HCT116 (cell line): ENCODE data around the gene ZBTB20. TPM values are rescaled to one million over a fixed set of nuclear protein-coding genes. Genes with fewer than 3 reads are reported as not detected.

Experiments used
- ATAC-seq: fragments of 200-7000 bp; cut with Tn5 transposase; 2 replicates; pipeline ENCODE4 v1.9.1; 2020; ENCODE audit warnings: mild to moderate bottlenecking, moderate library complexity
- BruUV-seq: library from RNA; stranded (reverse); fragments of 400-500 nt; replicated peaks from 2 replicates; lab custom pipeline; 2021; lab: Mats Ljungman, UMichigan
- CTCF ChIA-PET: fragments of 300-600 bp; sonication (Branson Sonifier 250); formaldehyde crosslinking; loops from one replicate; lab custom pipeline; 2021; ENCODE audit warnings: antibody characterized with exemption; lab: Charles Lee
- POLR2A ChIA-PET: fragments of 300-600, 350-600 bp; sonication (Branson Sonifier 250); formaldehyde crosslinking; loops from one replicate; lab custom pipeline; 2021; ENCODE audit warnings: antibody characterized with exemption; lab: Charles Lee
- RAD21 ChIA-PET, 2 experiments: fragments of 300-600 bp; sonication (Branson Sonifier 250); formaldehyde crosslinking; loops; one replicate each; lab custom pipeline; 2023; ENCODE audit warnings: low total read pairs in 2 of 2; ENCODE audit not compliant: uncharacterized antibody in 2 of 2, unreplicated experiment in 2 of 2, low non-redundant PET in 1 of 2; lab: Charles Lee
- DNase-seq: peaks from one replicate; pipeline ENCODE4 v3.0.0-alpha.2; 2010; ENCODE audit warnings: low read depth, low spot score
- H2AFZ ChIP-seq: fragments of 200-600 bp; shearing (Covaris generic), sonication (generic); 2 replicates; pipeline ENCODE4 v1.6.1; 2017; ENCODE audit warnings: low read depth, mixed run types, mixed read lengths, antibody characterized with exemption, low read length; ENCODE audit not compliant: poor library complexity, severe bottlenecking
- H3K27ac ChIP-seq: 2 replicates; pipeline ENCODE4 v1.5.1; 2012; ENCODE audit warnings: low read depth, low read length
- H3K27me3 ChIP-seq: fragments of 200-600 bp; sonication (generic); 2 replicates; pipeline ENCODE4 v1.6.1; 2016; ENCODE audit warnings: mixed run types, low read length, mixed read lengths; ENCODE audit not compliant: insufficient read depth
- H3K36me3 ChIP-seq, 2 experiments: fragments of 200-500 bp in 1 of 2; fragments of 200-600 bp in 1 of 2; sonication (Bioruptor generic) in 1 of 2; sonication (generic) in 1 of 2; 2 replicates each; pipeline versions ENCODE4 v1.5.1 to v1.6.1; 2014 to 2016; ENCODE audit warnings: low read length in 2 of 2, inconsistent platforms in 1 of 2, mixed read lengths in 1 of 2, mixed run types in 1 of 2; ENCODE audit not compliant: insufficient read depth in 2 of 2, control insufficient read depth in 1 of 2
- H3K4me1 ChIP-seq, 2 experiments: fragments of 200-600 bp in 1 of 2; sonication (generic) in 1 of 2; 2 replicates each; pipeline versions ENCODE4 v1.5.1 to v1.6.1; 2012 to 2017; ENCODE audit warnings: low read length in 2 of 2, inconsistent platforms in 1 of 2, mild to moderate bottlenecking in 1 of 2, mixed read lengths in 1 of 2, mixed run types in 1 of 2, moderate library complexity in 1 of 2; ENCODE audit not compliant: insufficient read depth in 2 of 2, control insufficient read depth in 1 of 2
- H3K4me2 ChIP-seq: fragments of 200-600 bp; sonication (generic); 2 replicates; pipeline ENCODE4 v1.6.1; 2017; ENCODE audit warnings: mixed run types, low read length, mixed read lengths
- H3K4me3 ChIP-seq, 2 experiments: fragments of 200-600 bp in 1 of 2; sonication (generic) in 1 of 2; replicated peaks in 1 of 2; 2 replicates each; pipeline ENCODE4 v1.5.1; 2011 to 2016; ENCODE audit warnings: low read length in 2 of 2, control low read depth in 1 of 2, low read depth in 1 of 2, mild to moderate bottlenecking in 1 of 2, mixed read lengths in 1 of 2, mixed run types in 1 of 2
- H3K79me2 ChIP-seq: fragments of 200-600 bp; sonication (generic); 2 replicates; pipeline ENCODE4 v1.6.1; 2017; ENCODE audit warnings: mild to moderate bottlenecking, mixed run types, low read length, moderate library complexity, mixed read lengths; ENCODE audit not compliant: insufficient read depth
- H3K9ac ChIP-seq: fragments of 200-600 bp; sonication (generic); 2 replicates; pipeline ENCODE4 v1.6.1; 2016; ENCODE audit warnings: low read length, mixed read lengths
- H3K9me2 ChIP-seq: fragments of 200-600 bp; sonication (generic), shearing (Covaris generic); 2 replicates; pipeline ENCODE4 v1.6.1; 2017; ENCODE audit warnings: mixed run types, mild to moderate bottlenecking, moderate library complexity; ENCODE audit not compliant: insufficient read depth
- H3K9me3 ChIP-seq, 2 experiments: fragments of 200-500 bp in 1 of 2; fragments of 200-600 bp in 1 of 2; sonication (Bioruptor generic) in 1 of 2; sonication (generic) in 1 of 2; 2 replicates each; pipeline ENCODE4 v1.6.1; 2014 to 2017; ENCODE audit warnings: low read length in 2 of 2, mixed read lengths in 2 of 2, inconsistent platforms in 1 of 2, low read depth in 1 of 2, mild to moderate bottlenecking in 1 of 2, mixed run types in 1 of 2, moderate library complexity in 1 of 2; ENCODE audit not compliant: control insufficient read depth in 1 of 2, insufficient read depth in 1 of 2
- H4K20me1 ChIP-seq: fragments of 200-600 bp; sonication (generic), shearing (Covaris generic); 2 replicates; pipeline ENCODE4 v1.6.1; 2017; ENCODE audit warnings: mixed run types, mild to moderate bottlenecking, moderate library complexity; ENCODE audit not compliant: insufficient read depth
- ATF3 ChIP-seq: IDR thresholded peaks from 2 replicates; pipeline ENCODE4 v1.6.1; 2012
- CEBPB ChIP-seq: IDR thresholded peaks from 2 replicates; pipeline ENCODE4 v1.6.1; 2012; ENCODE audit warnings: low read depth
- EGR1 ChIP-seq: IDR thresholded peaks from 2 replicates; pipeline ENCODE4 v1.6.1; 2012; ENCODE audit warnings: low read depth
- EZH2 ChIP-seq: fragments of 200-600 bp; sonication (generic); IDR thresholded peaks from 2 replicates; pipeline ENCODE4 v1.6.1; 2017; ENCODE audit warnings: antibody characterized with exemption, mixed run types
- FOSL1 ChIP-seq: IDR thresholded peaks from 2 replicates; pipeline ENCODE4 v1.6.1; 2012; ENCODE audit warnings: low read depth
- MAX ChIP-seq: IDR thresholded peaks from 2 replicates; pipeline ENCODE4 v1.6.1; 2012
- YY1 ChIP-seq: IDR thresholded peaks from 2 replicates; pipeline ENCODE4 v1.6.1; 2011; ENCODE audit warnings: low read length, low read depth, moderate library complexity, mild to moderate bottlenecking; ENCODE audit not compliant: insufficient replicate concordance; ENCODE audit errors: extremely low read depth
- ZBTB33 ChIP-seq: IDR thresholded peaks from 2 replicates; pipeline ENCODE4 v1.6.1; 2011; ENCODE audit warnings: mild to moderate bottlenecking, low read length, moderate library complexity; ENCODE audit not compliant: insufficient replicate concordance; ENCODE audit errors: extremely low read depth
- intact Hi-C: fragments of 100-400 bp; cut with micrococcal nuclease; formaldehyde crosslinking; loops from 2 replicates; pipeline ENCODE4 v1.10.0; 2022
- total RNA-seq: library from RNA; stranded (reverse); gene quantifications from one replicate; pipeline ENCODE4 v1.2.1, GENCODE V29; 2021; ENCODE audit not compliant: unreplicated experiment

ZBTB20 gene
- total RNA-seq, 1 experiment from 2014 or later = 42.1 TPM

- intact Hi-C loops = loop anchor here (10.0 kb wide), 1 partner anchor 947 kb away; no protein-coding TSS in a partner anchor
- ChIA-PET CTCF (no interaction called here), RAD21 (no interaction called here), POLR2A (no interaction called here)
- no peak for ATAC-seq
- TF ChIP-seq CEBPB (no peak), YY1 (no peak), ZBTB33 (no peak), EGR1 (no peak), ATF3 (no peak), MAX (no peak), FOSL1 (no peak), EZH2 (no peak)
- no peak overlapping the region for H3K4me3 ChIP-seq
- H3K4me1 ChIP-seq = peaks cover 0 to 10% of the 10 kb centered on the region in 2 experiments; a peak in 2 of 4 replicates
- no peaks in the 10 kb centered on the region for H3K9me3 ChIP-seq
- H2AFZ ChIP-seq = no peak overlapping the region
- no TSS peak for BruUV-seq
- no peaks in the 10 kb centered on the region for H3K9me2 ChIP-seq
- no peaks in the 10 kb centered on the region for H4K20me1 ChIP-seq
- DNase-seq = no peak
- H3K27me3 ChIP-seq = no peaks in the 10 kb centered on the region
- no peaks in the 10 kb centered on the region for H3K36me3 ChIP-seq
- H3K27ac ChIP-seq = no peak overlapping the region
- no peaks in the 10 kb centered on the region for H3K79me2 ChIP-seq
- no peak overlapping the region for H3K9ac ChIP-seq
- no peak overlapping the region for H3K4me2 ChIP-seq
Measured at GRCh38 chr3:114838025-114838424, 309.1 kb downstream of the ZBTB20 start.
